ENCODE results near the gene TSC22D1.

Gene TSC22D1

DNA sequence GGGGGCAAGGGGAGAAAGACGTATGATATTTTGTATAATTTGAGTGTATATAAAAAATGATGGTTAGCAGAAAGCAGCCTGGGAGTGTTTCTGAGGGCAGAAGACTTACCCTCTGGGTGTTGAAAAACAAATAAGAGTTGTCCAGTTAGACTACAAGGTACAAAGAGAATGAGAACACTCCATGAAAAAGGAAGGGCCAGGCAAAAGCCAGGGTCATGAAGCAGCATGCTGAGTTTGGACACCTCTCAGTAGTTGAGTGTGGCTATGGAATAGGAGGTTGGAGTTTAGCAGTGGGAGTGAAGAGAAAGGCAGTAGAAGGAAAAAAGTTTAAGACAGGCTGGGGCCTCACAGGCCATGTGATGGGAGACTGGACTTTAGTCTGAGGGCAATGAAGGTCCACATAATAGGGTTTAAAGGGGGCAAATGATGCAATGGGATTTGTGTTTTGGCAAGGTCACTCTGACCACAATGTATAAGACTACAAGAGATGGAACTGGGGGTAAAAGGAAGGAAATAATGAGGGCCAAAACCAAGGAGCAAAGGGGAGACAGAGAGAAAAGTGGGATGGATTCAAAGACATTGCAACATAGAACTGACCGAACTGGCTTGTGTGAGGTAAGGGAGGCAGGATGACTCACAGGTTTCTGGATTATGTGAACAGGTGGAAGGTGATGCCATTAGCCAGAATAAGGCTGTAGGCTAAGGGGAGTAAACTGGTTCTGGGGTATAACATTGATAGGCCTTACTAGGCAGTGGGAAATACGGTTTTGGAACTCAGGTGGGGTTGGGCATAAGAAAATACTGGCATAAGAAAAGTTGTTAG, 125.9 kb downstream of the TSC22D1 start:
- DNase-seq: no peak

DNA sequence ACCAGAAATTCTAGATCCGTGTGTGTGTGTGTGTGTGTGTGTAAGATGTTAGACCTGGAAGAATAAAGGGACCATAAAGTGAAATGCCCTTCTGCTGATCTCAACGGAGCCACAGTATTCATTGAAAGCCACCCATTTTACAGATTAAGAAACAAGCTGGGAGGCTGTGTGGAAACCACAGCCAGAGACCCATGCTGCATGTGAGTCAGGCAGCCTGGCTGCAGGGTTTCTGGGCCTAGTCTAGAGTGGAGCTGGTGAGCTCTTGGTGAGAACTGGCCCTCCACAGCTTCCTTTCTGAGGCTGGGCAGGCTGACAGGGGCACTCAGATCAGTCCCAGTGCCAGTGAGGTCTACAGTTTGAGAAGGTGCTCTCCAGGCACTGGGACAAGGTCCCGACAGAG, 127.3 kb downstream of the TSC22D1 start:
- no peak for DNase-seq

DNA sequence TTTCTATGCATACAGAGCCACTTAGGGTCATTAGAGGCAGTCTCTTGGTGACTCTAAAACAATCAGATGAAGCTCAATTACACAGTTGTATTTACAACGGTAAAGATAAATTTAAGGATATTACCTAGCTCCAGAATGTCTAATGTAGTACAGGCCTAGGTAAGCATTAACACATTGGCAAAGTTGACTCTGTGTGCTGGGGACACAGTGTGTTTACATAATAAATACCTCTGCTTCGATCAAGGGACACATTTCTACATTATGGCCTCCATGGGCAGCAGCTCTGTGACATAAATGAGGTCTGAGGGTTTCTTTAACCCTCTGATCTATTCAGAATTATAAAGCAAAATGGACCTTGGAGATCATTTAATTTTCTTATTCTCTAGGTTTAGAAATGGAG, 127.8 kb downstream of the TSC22D1 start:
- DNase-seq: no peak

DNA sequence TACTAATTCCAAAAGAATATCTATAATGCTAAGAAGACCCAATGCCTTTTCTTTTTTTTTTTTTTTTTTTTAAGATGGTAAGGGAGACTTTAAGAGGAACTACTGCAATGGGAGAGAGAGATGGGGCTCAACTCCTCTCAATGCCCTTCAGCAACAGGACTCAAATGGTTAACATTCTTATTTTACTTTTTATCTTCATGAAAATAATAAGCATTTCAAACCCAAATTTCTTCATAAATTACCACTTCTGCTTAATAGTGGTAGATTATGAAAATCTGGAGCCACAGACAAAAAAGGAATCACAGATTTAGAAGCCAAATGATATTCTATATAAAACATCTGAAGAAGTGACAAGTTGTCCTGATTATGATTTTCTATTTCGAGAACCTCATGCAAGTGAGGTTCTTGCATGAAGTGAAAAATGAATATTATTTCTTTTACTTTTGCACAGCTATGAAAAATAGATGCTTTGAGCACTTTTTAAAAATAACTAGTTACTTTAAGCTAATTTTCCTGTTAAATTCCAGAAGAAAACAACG, 128.3 kb downstream of the TSC22D1 start:
- DNase-seq: no peak

DNA sequence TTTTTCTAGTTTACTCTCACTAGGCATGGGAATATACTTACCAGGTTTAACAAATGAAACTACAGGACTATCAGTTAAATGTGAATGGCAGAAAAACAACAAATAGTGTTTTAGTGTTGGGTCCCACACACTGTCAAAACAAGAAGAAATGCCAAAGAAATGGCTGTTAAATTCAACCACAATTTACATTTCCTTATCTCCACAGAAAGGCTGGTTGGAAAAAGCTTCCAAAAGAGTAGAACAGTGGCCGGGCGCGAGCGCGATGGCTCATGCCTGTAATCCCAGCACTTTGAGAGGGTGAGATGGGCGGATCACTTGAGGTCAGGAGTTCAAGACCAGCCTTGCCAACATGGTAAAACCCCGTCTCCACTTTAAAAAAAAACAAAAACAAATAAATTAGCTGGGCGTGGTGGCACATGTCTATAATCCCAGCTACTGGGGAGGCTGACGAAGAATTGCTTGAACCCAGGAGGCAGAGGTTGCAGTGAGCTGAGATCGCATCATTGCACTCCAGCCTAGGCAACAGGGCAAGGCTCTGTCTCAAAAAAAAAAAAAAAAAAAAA, 136.0 kb downstream of the TSC22D1 start:
- DNase-seq: no peak

DNA sequence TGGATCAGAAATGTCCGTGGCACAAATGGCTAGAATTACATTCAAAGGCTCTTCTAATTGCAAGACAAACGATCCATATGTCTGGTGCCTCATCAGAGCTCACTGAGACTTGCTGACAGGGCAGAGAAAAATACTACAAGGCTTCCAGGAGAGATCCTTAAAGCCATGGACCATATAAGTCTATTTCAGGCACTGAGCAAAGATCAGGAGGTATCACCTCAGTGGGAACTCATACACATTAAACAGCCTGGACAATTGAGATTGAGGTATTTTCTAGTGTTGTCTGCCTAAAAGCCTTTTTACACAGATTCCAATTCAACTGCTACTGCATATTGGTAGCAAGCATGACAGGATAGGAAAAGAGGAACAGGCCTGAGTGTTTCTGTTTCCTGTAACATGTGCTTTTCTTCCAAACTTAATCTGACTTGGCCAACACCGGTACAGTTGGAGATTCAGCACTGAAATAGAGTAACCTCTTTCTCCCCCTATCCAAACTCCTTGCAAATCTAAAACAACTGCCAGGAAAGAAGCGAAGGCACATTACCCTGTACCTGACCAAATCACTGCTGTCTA, 136.6 kb downstream of the TSC22D1 start:
- DNase-seq: no peak

DNA sequence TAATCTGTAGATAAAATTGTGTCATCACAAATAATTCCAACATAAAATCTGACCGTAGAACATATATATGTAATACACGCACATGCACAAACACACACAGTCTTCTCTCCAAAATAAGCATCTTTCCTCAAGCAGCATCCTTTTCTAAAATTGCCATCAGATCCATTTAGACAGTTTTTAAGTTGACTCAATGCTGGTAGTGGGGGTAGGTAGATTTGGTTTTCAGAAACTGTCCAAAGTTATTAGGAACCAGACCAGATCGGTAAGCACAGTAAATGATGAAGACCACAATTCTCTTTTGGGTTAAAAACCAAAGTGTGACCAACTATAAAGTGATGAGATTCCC, 137.9 kb downstream of the TSC22D1 start:
- no peak for DNase-seq

DNA sequence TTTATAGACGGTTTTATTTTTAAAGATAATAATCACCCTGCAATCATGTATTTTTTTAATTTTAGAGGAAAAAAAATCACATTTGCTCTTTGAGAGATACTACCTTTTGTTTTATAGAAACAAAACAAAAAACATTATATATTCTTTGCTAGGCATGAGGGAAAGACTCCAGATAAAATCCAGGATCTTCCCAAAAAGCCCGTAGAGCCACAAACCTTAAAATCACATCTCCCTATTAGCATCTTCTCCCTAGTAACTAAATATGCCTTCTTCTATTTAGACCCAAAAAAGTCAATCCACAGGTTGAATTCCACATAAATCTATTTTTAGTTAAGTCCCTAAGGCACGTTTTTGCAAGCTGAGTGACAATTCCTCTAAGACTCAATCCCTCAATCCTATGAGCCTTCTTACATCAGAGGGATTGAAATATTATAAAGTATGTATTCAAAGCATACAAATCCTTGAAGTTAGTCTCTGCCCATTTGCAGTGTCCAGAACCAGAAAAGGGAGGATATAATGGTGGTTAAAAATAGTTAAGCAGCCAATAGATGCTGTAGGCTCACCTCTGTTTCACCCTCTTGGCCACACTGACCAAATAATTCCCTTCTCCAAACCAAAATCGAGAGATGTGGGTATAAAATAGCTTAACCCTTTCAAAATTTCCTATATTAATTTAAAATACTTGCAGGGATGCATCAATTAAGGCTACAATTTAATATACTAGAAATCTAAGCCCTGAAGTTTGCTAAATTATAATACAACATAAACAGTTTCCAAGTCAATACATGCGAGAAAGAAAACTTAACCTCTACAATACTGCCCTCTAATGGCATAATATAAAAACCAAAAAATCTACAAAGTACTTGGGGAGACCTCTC, 138.5 kb downstream of the TSC22D1 start:
- peak in 3 of 6 experiments; percentile 48 to 65 (median 57) for DNase-seq

DNA sequence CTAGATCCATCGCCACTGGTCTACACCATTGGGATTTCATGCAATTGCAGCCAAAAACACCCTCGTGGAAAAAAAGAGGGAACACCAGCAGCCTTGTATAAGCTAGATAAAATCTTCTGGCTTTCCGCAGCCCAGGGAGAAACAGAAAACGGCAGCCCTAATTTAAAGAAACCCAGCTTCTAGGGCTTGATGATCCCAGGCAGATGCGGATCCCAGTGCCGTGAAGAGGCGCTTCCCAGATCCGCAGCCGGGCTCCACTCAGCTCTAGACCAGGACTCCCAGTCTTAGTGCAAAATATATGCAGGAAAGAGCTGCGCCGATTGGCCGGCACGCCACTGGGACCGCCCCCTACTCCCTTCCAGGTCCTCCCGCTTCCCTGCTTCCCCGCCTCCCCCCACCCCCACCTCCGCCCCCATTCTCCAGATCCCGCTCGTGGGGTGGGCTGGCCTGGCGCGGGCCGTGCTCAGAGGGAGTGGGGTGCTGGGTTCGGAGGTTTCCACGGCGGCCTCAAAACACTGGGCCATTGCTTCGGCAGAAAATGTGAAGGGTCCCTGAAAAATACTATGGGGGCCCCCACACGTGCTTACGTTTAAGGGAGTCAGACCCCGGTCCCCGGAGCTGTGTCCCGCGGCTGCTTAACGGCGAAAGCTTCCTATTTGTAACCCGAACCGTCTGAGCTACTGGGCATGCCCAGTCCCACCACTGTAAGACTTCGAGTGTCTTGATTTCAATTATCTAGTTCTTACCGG, 139.4 kb downstream of the TSC22D1 start:
- DNase-seq: peak; percentile 8 to 64 (median 32)

DNA sequence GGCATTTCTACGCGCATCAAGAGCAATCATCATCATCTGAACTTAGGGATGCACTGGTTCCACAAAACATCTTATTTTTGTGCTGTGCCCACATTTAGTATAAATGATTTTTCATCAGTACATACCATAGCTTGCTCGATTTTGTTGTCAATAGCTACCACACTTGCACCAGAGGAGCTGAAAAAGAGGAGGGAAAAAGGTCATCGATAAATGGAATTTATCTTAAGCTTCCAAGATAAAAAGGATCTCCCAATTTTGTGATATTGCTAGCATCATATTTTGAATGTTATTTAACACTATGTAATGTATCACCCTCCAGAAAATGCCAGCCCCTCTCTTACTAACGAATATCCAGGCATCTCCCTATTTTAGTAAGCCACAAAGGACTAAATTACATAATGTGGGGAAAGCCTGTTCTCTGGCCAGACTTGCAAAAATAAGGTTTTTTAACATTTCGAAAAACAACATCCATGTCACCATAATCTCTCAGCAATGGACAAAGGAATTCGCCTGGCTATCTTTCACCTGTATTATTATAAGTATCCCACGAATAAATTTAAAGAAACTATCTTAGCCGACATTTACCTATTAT, 140.1 kb downstream of the TSC22D1 start:
- DNase-seq: peak in 1 of 6 experiments; percentile 39

DNA sequence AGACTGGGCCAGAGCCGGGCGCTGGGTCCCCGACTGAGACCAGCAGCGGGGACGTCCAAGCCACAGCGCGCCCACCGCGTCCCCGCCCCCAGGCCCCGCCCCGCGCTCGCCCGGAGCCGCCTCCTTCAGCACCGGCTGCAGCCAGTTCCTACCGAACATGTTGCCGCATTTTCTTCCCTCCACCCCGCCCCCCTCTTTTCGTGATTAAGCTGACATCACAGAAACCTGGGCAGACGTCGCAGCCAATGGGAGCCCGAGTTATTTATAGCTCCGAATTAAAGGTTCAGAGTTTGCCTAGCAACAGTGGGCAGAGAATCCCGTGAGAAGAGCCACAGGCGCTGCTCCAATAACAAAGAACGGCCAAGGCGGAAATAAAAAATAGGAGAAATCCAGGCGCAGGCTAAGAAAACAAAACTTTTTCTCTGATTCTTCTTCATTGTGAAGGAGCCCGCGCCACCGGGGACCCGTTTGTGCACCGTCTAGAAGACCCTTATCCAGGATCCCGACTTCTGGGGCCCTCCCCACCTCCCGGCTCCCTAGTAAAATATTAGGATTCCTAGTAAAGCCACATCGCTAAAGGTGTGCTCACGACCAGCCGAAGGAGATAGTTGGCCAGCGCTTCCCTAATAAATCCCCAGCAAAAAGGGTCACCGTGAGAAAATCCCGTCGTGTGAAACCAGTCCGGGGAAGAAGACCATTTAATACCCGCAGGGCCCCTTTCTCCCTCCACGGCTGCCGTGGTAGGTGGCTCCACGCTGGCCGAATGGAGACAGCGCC, 140.8 kb downstream of the TSC22D1 start:
- DNase-seq: peak; percentile 73 to 95 (median 81)

DNA sequence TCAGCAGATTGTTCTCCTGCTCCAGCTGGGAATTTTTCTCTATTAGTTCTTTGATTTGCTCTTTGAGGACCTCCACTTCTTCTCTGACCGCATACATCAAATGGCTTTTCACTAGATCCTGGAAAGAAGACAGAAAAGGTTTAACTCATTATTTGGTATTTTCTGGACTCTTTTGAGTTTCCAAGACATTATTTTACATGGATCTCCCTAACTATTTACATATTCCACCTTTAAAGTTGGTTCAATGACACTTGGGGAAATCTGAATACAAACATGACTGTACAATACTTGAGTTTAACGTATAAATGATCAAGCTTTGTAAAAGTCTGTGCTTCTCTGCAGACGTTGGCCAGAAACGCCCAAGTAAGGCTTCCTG, 141.4 kb downstream of the TSC22D1 start:
- no peak for DNase-seq

DNA sequence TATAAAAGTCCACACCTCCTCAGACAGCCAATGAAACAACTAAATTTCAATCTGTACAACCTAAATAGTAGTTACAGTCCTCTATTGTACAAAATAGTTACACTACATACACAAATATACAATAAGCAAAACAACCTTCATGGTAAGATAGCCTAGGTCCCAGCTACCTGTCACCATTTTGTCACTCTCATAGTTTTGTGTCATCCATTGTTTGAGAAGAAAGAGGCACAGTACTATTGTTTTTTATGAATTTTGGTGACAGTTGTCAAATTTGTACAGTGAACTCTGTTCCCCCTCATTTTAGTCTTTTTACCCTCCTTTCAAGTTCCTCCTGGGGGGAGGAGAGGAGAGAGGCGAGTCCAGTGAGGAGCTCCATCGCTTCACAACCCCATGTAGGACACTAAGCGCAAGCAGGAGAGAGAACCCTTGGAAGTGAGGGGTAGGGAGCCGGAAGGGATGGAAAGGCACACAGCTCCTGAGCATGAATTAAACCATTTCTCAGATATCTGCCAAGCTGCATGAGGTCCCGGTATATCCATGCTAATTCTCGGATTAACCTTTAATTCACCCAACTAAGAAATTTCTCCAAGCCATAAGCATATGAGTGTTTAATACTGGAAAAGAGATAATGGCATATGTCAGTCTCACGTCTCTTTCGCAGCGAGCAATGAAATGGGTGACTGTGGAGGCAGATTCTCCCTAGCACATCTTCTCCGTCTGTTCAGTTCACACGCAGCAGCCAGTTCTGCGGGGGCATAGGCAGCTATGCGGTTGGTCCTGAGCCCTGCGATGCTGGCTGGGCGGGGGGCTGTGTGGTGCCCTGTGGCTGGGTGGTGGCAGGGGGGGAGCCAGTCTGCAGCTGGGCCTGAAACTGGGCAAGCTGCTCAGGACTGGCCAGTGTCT, 142.0 kb downstream of the TSC22D1 start:
- DNase-seq: no peak

DNA sequence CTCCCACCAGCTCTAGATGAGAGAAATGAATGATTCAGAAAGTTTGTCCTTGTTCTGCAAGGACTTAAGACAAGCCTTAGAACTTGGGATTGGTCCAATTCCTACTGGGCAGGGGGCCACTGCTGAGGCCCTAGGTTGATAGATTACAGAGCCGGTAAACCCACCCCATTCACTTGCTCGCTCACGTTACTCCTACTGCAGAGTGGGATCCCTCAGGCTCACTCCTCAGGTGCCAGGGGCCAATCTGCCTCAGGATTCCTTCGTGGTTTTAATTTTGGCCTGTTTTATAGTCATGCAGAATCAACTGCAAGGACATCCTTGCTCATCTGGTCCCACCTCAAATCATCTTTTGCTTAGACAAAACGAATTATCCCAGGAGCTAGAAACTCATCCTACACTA, 143.5 kb downstream of the TSC22D1 start:
- DNase-seq: no peak

DNA sequence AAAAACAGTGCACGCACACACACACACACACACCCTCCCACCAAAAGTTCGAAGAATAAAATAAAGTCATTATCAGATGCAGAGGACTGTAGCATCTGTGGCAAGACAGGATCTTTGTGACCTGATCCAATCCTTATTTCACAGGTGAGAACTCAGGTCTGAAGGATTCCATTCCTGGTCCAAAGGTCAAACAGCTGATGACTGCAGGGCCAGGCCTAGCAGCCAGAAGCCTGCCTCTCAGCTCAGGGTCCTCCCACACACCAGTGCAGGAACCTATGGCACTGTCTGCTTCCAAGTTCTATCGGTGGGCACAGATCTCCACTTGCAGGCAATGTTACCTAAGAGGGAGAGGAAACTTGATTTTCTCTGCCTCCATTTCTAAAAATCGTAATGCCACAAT, 145.0 kb downstream of the TSC22D1 start:
- no peak for DNase-seq

DNA sequence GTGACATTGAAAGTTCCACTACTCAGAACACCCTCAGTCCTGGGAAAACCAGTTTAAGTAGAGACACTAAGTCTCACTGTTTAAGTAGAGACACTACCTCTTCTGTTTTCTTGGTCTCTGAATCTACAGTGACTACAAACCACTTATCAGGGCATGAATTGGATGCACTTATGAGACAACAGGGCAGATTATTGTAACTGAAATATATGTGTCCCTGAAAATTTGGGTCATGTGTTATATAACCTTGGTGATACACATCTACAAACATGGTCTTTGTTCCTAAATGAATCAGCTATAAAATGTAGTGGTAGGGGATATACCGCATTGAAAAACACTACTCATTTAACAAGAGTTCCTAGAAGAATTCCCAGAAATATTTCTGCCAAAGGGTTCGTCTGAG, 146.8 kb downstream of the TSC22D1 start:
- no peak for DNase-seq

DNA sequence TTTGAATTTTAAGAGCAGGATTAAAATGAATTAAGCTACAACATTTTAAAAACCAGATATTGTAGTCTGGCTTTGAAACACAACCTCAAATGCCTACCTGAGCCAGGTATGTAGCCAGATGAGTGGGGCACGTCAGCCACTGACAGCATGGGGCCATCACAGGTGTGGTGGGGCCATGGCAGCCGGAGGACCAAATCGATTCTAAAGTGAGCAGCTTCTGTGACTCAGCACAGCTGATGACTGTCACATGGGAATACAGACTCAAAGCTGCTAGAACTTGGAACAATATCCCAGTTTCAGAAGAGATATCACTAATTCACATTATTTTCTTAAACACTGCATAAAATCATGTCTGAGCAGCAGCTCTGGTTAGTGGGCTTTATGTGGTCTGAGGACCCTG, 149.7 kb downstream of the TSC22D1 start:
- DNase-seq: no peak

DNA sequence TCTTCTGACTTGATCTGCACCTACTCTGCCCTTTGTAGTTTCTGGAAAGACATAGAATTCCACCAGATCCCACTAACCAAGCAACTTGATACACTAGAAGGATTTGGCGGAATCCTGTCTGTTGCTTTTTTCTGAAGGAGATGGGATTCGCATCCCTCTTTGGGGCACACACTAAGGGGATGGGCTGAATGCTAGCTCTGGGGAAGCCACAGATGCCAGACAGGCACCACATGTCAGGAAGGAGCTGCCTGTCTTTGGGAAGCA, 150.4 kb downstream of the TSC22D1 start:
- no peak for DNase-seq

DNA sequence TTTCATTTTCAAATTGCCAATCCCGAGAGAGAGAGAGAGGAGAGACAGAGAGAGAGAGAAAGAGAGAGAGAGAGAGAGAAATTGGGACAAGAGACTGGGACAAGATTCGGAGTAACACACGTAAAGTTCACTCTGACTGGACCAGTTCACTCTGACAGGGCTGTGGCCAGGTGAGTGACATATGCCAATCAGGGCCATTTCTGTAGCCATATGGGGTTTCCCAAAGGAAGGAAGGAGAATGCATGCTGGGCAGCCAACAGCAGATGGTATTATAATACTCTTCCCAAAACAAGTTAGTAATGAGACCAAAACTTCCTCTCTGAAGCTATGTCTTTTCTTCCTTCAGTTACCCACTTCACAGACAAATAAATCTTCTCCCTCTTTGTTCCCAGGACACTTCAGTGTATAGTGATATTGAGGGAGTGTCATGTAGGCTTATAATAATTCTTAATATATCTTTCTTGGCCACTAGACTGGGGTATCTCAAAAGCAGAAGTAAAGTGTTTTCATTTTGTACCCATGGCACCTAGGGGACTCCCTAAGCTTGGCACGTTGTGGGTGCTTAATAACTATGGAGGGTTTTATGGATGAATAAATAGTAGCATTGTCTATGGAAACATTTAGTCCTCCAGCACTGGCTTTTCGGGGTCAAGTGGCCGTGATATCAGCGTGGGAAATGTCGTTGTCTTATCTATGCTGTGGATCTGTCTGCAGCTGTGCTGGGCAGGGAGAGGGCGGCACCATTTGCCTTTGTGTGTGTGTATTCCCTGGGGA, 150.9 kb downstream of the TSC22D1 start:
- no peak for DNase-seq

DNA sequence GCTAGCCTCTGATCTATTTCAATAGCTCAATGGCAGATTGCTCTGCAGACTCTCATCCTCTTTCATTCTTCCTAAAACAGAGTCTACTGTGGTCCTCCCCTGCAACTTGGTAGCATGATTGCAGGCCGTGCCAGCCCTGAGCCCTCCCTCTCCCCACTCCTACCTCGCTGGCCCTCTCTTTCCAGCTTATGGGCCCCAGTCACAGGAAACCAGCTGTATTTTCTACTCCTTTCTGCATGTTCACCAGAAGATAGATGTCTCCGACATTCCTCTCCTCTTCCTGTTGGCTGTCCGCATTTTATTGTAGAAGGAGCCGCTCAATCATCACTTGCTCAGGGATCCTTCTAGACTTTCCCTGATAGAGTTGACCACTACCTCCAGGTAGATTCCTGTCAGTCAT, 152.3 kb downstream of the TSC22D1 start:
- no peak for DNase-seq
